HG03354 (cell line): ENCODE data around the gene EDDM3A.
"Not testable (repeated sequence)": the region's sequence is repeated elsewhere in the genome, so short reads cannot be mapped to it uniquely, and the experiment has no call there.

Experiments used
- ATAC-seq: cut with Tn5 transposase; IDR thresholded peaks from one replicate; pipeline ENCODE4 v1.9.1; 2021; ENCODE audit warnings: mild to moderate bottlenecking; ENCODE audit not compliant: unreplicated experiment, poor library complexity, severe bottlenecking

Gene EDDM3A

DNA sequence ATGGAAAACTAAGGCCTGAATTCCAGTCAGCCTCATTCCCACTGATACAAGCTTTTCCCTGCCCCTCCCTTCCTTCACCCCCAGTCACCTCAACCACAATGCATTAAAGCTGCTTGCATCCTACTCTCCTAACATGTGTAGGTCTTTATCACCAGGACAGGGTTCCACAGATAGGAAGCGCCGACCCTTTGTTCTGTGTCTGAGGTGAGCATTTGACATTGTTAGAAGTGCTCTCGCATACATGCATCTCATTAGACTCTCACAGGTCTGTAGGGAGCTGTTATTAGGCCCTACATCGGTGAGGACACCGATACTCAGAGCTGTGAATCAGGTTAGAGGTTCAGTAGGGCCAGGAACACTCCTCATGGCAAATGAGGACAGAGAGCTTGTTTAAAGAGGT lies 13.2 kb upstream of the EDDM3A start:
- ATAC-seq: no peak

DNA sequence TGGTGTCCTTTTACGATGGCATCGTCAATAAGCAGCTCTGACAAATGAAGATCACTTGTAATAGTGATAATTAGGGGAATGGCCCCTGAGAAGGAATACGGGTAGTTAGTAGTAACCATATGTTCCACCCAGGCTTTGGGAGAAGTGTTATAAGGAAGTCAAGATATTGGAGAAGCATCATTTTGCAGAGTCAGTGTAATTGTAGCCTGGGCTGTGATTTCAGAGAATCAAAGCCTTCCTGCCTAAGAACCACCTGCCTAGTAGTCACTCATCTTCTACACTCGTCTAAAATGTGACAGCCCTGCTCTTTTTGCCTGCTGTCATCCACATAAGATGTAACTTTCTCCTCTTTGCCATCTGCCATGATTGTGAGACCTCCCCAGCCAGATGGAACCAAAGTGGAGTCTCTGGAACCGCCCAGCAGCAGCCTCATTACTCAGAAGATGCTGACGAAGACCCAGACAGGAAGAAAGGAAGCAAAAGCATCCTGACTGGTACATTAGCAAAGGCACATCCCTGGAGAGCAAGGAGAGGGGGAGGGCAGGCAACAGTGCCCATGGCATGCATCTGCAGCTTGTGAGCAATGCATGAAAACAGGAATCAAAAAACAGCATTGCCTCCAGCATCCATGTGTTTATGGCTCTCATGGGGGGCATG lies 12.6 kb upstream of the EDDM3A start:
- no peak for ATAC-seq

DNA sequence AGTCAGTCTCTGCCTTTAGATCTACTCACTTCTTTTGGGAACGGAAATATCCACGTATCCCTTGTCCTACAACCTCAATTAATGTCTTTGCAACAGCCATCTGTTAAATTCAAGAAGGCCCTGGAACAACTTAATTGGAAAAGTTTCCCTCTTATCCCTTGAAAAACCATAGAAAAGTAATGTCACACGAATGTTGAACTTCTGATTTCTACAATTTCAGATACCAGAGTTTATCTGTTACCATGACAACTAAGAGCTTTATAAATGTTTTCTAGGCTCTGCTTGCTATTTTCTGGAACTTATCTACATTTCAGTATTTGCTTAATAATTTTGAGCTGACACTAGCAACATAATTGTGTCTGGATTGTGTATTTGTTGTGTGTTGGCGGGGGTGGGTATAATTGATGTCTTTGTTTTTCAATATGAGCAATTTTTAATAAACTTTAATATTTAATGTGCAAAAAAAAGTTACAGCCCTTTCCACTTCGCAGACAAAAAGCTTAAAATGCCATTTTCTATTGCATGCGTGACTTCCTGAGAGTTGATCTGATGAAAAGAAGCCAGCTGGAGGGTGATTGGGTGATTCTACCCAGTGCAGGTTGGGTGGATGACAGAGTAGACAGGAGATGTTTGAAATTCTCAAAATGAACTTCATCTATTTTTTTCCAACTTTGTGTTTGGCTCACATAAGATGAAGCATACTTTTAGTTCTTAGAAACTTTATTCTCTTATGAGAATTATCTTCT lies 11.8 kb upstream of the EDDM3A start:
- ATAC-seq: no peak

DNA sequence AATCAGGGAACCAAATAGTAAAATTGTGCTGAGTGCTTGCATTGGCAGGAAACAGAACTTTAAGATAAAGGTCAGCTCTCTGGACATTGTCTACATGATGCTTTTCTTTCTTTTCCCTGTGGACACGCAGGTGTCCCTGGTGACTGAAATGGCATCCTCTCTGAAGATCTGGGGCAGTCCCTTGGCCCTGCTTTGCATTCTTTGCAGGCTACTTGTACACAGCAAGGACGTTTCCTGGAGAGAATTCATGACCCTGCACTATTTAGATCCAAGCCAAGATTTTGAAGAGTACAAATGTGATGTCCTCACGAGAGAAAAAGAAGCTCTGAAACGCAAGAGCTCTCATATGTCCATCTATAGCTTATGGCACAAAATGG lies 11.3 kb upstream of the EDDM3A start:
- no peak for ATAC-seq

DNA sequence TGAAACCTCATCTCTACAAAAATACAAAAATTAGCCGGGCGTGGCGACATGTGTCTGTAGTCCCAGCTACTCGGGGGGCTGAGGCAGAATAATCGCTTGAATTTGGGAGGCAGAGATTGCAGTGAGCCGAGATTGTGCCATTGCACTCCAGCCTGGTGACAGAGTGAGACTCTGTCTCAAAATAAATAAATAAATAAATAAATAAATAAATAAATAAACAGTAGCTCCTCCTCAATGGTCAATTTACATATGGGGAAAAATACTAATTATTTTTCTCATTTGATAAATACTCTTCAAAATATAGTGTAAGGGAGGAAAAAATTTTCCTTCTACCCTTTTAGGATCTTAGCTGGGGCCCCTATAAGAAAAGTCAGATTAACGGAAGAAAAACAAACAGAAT lies 7.4 kb upstream of the EDDM3A start:
- ATAC-seq: not testable (repeated sequence)

DNA sequence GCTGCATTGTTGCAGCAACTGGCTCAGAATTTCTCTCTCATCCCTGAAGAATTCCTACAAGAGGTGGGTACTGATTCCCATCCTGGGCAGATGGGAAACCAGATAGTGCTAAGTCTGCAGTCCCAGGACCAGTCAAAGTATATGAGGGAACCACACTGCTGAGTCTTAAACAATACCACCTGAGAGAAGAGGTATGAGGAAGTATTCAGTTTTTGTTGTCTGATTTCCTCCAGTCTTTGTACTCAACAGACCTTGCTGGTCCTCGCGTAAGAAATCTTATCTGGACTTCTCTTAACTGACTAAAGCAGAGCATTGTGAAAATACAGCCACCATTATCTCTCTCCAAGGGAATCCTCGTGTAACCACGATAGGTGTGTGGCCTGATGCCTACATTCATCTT lies 3.6 kb upstream of the EDDM3A start:
- ATAC-seq: no peak

DNA sequence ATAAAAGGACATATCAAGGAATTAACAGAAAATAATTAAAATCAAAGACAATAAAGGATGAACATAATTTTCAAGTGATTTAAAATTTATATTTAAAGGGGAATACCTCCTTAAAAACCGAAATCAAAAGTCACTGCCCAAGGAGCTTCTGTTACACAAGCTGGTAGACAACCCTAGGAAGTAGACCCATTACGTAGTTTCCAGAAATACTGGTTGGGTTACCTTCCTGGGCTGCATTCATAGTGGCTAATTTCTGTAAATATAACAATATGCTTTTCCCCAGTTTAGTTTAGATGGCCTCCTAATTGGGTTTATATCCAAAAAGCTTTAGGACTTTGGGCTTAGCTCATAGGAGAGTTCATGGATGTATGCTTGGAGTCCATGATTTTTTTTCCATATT lies 2.1 kb upstream of the EDDM3A start:
- ATAC-seq: no peak

DNA sequence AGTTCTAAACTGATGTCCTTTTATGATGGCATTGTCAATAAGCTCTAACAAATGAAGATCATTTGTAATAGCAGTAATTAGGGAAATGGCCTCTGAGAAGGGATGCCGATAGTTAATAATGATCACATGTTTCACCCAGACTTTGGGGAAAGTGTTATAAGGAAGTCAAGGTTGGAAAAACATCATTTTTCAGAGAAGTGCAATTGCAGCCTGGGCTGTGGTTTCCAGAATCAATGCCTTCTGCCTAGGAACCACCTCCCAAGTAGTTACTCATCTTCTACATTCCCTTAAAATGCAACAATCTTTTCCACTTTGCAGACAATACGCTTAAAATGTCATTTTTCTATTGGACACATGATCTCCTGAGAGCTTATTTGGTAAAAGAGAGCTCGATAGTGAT lies 879 bp downstream of the EDDM3A start:
- no peak for ATAC-seq

DNA sequence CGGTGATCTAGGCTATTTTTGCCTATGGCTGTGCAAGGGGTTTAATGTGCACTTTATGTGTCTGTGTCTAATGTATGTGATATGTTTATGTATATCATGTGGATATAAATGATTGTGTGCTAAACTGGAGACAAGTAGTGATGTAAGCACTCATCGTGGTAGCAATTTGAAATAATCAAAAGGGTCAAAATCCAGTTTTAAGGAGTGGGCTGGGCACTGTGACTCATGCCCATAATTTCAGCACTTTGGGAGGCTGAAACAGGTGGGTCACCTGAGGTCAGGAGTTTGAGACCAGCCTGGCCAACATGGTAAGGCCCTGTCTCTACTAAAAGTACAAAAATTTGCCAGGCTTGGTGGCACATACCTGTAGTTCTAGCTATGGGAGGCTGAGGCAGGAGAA lies 2.8 kb downstream of the EDDM3A start:
- ATAC-seq: no peak

DNA sequence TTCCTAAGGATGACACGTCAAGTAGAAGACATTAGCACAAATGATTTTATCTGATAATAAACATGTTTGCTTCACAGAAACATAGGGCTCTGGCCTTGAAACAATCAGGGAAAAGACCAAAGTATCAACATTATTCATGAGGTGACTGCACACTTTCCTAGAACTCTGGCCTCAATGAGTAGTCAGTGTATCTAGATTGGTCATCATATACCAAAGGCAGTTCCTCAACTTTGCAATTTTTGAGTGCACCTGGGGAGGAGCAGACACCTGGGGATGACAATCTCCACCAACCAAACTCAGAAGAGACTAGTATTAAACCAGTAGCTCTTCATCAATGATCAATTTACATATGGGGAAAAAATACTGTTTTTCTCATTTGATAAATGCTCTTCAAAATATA lies 4.5 kb downstream of the EDDM3A start:
- no peak for ATAC-seq

DNA sequence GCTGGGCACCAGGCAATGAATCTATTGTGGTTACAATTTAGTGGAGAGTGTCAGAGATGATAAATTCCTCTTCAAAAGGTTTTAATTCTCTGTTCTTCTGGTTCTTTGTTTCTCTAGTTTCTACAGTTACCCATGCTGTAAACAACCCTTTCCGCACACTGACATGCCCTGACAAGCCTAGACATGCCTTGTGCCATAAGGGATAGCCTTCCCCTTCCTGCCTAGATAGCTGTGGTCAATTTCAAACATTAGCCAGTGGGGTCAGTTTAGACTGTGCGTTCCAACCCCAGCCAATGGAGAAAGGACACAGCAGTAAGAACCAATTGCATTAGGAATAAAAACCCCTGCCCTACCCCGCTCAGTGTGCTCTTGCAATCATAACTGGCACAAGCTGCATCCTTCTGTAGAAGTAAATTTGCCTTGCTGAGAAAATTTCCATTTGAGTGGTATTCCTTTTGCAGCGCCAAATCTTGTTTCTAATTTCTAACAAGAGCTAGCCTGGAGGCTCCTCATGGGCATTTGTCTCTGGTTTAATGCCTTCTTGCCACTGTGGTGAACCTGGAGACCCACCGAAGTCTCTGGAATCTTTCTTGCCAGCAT lies 6.4 kb downstream of the EDDM3A start:
- ATAC-seq: no peak

DNA sequence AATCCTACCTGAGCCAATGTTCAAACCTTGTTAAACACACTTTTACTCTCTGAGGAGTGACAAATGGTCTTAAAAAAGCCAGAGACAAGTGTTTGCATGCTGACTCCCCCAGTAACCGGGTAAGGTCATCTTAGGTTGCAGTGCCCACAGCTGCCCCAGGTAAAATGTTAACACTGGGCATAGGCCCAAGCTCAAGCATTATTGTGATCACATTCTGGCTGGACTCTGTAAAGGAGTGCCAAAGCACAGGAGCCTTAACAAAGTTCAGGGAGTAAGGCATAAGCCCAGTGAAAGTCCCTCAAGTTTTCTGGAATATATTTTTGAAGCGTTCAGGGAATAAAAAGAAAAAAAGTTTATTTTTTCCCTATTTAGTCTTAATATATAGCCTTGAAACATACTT lies 8.6 kb downstream of the EDDM3A start:
- ATAC-seq: no peak

DNA sequence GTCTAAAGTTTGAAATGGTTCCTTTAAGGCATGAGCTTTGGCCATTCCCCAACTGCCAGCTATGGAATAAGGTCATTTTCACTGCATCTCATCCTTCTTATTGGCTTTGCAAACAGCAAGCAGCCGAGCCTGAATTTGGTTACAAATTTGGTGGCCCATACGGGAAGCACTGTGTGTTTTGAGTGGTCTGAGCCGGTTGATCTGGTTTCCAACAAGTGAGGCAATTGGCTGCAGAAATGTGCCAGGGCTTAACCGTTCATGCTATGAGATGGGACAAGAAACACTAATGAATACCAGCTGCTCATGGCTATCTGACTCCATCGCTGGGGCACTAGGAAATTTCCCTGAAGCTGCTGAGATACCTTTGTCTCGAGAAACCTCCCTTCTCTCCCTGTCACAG lies 9.3 kb downstream of the EDDM3A start:
- ATAC-seq: no peak

DNA sequence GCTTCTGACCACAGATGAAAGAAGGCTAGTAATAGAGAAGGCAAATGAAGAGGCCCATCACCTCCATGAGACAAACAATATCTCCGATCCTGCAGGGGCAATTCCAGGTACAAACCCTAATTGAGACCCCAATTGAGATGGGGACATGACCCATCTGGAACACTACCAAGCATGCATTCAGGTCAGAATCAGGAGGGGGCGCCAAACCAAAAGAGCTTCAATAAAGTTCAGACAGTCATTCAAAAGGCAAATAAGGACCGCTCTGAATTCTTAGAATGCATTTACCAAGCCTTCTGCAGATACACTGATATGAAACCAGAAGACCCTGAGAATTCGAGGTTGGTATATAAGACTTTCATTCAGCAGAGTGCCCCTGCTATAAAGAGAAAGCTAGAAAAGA lies 12.3 kb downstream of the EDDM3A start:
- no peak for ATAC-seq

DNA sequence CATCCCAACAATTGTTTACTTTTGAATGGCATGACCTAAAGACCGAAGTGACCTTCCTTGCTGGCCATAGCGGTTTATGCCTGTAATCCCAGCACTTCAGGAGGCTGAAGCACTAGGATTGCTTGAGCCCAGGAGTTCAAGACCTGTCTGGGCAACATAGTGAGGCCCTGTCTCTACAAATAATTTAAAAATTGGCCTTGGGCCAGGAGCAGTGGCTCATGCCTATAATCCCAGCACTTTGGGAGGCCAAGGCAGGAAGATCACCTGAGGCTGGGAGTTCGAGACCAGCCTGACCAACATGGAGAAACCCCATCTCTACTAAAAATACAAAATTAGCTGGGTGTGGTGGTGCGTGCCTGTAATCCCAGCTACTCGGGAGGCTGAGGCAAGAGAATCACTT lies 13.8 kb downstream of the EDDM3A start:
- not testable (repeated sequence) for ATAC-seq

DNA sequence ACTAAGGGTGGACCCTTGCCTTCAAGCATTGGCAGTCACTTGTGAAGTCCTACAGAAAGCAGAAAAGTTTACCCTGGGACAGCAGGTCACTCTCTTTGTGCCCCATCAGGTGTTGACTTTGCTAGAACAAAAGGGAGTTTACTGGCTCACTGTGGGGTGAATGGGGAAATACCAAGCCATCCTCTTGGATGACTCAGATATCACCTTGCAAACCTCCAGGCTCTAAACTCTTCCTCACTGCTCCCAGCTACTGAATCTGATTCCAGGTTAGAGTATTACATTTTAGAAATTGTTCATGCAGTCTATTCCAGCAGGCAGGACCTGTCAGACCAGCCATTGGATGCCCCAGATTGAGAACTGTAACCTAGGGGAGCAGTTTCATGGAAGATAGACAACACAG lies 15.3 kb downstream of the EDDM3A start:
- ATAC-seq: no peak

DNA sequence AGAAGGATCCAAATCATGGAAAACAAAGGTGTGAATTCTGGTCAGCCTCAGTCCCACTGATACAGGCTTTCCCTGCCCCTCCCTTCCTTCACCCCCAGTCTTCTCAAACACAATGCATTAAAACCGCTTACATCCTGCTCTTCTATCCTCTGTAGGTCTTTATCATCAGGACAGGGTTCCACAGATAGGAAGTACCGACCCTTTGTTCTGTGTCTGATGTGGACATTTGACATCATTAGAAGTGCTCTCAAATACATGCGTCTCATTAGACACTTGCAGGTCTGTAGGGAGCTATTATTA lies 22.9 kb downstream of the EDDM3A start:
- ATAC-seq: no peak

DNA sequence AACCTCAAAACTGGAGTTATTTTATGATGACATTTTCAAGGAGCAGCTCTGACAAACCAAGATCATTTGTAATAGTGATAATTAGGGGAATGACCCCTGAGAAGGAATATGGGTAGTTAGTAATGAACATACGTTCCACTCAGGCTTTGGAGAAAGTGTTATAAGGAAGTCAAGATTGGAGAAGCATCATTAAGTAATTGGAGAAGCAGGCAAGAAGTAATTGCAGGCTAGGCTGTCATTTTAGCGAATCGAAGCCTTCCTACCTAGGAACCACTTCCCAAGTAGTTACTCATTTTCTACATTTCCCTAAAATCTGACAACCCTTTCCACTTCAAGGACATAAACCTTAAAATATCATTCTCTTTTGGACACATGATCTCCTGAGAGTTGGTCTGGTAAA lies 23.7 kb downstream of the EDDM3A start:
- ATAC-seq: no peak

DNA sequence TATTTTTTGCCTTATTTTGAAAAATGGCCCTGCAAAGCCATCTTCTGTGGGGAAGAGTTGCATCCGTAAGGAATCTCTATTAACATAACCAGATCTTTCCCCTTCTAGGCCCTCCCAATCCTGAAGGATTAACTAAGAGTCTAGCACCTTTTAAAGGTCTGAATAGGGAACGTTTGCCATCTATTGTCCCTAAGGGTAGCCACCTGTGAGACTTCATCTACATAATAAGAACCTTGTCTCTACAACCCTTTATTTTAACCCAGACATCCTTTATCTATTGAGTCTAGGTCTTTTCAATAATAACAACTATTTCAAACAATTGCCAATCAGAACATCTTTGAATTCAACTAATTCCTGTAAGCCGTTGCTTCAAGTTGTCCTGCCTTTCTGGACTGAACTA lies 27.0 kb downstream of the EDDM3A start:
- no peak for ATAC-seq

DNA sequence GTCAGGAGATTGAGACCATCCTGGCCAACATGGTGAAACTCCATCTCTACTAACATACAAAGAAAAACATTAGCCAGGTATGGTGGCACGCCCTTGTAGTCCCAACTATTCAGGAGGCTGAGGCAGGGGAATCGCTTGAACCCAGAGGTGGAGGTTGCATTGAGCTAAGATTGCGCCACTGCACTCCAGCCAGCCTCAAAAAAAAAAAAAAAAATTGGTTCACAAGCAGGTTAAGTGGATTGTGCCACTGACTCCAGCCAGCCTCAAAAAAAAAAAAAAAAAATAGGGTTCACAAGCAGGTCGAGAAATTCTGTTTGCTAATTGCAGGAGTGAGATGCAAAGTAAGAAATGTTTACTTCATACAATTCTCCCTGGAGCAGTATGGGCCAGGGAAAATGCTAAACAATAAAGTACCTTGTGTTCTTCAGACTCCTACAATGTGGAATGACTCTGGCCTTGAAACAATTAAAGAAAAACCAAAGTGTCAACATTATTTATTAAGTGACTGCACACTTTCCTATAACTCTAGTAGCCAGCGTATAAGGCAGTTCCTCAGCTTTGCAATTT lies 28.7 kb downstream of the EDDM3A start:
- ATAC-seq: no peak

DNA sequence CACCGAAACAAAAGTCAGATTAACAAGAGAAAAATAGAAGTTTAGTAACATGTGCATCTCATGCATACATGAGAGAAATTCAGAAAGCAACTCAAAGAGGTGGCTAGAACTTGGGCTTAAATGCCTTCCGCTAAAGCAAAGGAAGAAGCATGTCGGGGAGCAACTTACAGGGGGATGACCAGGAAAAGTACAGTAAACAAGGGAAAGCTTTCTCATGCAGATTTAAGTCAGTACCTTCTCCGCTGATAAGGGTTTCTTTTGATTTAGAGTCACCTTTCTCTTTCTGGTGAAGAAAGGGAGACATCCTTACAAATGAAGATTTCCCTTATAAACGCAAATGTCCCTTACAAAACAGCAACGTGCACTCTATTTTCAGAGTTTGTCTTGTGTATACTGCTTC lies 29.4 kb downstream of the EDDM3A start:
- no peak for ATAC-seq
